ENCODE results near the gene FSTL4.

DNA sequence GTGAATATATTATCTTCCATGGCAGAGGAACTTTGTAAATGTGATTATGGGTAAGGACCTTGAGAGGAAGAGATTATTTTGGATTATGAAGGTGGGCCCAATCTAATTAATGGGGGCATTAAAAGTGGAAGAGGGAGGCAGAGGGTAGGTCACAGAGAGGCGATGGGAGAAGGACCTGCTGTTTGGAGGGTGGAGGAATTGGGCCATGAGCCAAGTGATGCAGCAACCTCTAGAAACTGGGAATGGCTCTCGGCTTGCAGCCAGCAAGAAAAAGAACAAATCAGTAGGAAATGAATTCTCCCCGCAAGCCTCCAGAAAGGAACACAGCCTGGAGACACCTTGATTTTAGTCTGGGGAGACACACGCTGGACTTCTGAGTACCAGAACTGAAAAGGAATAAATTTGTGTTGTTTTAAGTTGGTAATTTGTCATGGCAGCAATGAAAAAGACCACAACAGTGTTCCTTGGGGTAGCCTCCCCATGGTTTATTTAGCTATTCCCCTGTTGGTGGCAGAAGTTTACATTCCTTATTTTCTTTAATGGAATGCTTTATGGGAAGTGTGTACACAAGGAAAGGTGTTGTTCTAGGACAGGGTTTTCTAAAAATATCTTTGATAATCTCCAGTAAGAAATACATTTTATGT, 456.9 kb downstream of the FSTL4 start:
- TF ChIP-seq, protein P1, sequence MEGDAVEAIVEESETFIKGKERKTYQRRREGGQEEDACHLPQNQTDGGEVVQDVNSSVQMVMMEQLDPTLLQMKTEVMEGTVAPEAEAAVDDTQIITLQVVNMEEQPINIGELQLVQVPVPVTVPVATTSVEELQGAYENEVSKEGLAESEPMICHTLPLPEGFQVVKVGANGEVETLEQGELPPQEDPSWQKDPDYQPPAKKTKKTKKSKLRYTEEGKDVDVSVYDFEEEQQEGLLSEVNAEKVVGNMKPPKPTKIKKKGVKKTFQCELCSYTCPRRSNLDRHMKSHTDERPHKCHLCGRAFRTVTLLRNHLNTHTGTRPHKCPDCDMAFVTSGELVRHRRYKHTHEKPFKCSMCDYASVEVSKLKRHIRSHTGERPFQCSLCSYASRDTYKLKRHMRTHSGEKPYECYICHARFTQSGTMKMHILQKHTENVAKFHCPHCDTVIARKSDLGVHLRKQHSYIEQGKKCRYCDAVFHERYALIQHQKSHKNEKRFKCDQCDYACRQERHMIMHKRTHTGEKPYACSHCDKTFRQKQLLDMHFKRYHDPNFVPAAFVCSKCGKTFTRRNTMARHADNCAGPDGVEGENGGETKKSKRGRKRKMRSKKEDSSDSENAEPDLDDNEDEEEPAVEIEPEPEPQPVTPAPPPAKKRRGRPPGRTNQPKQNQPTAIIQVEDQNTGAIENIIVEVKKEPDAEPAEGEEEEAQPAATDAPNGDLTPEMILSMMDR (IDR thresholded peaks at IDR 0.05), result no peak
- TF ChIP-seq ZFX (IDR thresholded peaks at IDR 0.05; ENCODE audit: borderline replicate concordance), result no peak
